SW480 (cell line): ENCODE measurements around the gene ACSL1.
"Not testable (repeated sequence)": the region's sequence is repeated elsewhere in the genome, so short reads cannot be mapped to it uniquely, and the experiment has no call there.

Experiments used
- DNase-seq: peaks from one replicate; pipeline ENCODE4 v3.0.0-alpha.2; 2016; ENCODE audit warnings: low spot score

The ACSL1 gene

GRCh38 chr4:184825896-184826690 is at the start of gene ACSL1:
Gene ACSL1 (minus strand): TSS chr4:184825968. CDS start chr4:184803514, 22,454 bp downstream.
- peak; percentile 57 for DNase-seq

GRCh38 chr4:184873054-184873453 is 47.3 kb upstream of the ACSL1 start:
- DNase-seq = no peak

- DNase-seq = no peak
These were observed 45.0 kb upstream of the ACSL1 start for GRCh38 chr4:184870718-184871117.

- DNase-seq = no peak
These were observed 42.9 kb upstream of the ACSL1 start for GRCh38 chr4:184868623-184869022.

- no peak for DNase-seq
These were observed 38.1 kb upstream of the ACSL1 start for GRCh38 chr4:184863916-184864315.

GRCh38 chr4:184861047-184861446 is 35.3 kb upstream of the ACSL1 start:
- no peak for DNase-seq

- no peak for DNase-seq
These were observed 34.4 kb upstream of the ACSL1 start for GRCh38 chr4:184860018-184860779.

GRCh38 chr4:184857441-184858121 is 31.8 kb upstream of the ACSL1 start:
- DNase-seq = no peak

GRCh38 chr4:184856277-184856609 is 30.5 kb upstream of the ACSL1 start:
- no peak for DNase-seq

- DNase-seq = no peak
These were observed 28.9 kb upstream of the ACSL1 start for GRCh38 chr4:184854673-184855072.

- no peak for DNase-seq
These were observed 27.7 kb upstream of the ACSL1 start for GRCh38 chr4:184853436-184853835.

GRCh38 chr4:184851886-184852285 is 26.1 kb upstream of the ACSL1 start:
- DNase-seq = no peak

GRCh38 chr4:184851200-184851541 is 25.4 kb upstream of the ACSL1 start:
- DNase-seq = no peak

- DNase-seq = no peak
These were observed 24.8 kb upstream of the ACSL1 start for GRCh38 chr4:184850431-184851199.

GRCh38 chr4:184850018-184850417 is 24.2 kb upstream of the ACSL1 start:
- no peak for DNase-seq

GRCh38 chr4:184849185-184849584 is 23.4 kb upstream of the ACSL1 start:
- DNase-seq = no peak

GRCh38 chr4:184848510-184848909 is 22.7 kb upstream of the ACSL1 start:
- no peak for DNase-seq

GRCh38 chr4:184846531-184846930 is 20.8 kb upstream of the ACSL1 start:
- DNase-seq = no peak

- peak; percentile 61 for DNase-seq
These were observed 19.7 kb upstream of the ACSL1 start for GRCh38 chr4:184845367-184846021.

- no peak for DNase-seq
These were observed 19.0 kb upstream of the ACSL1 start for GRCh38 chr4:184844742-184845141.

GRCh38 chr4:184843984-184844554 is 18.3 kb upstream of the ACSL1 start:
- no peak for DNase-seq

- DNase-seq = not testable (repeated sequence)
These were observed 13.3 kb upstream of the ACSL1 start for GRCh38 chr4:184839075-184839399.
